Panc1 (cell line): ENCODE results near the gene APOF.

Experiments
- CTCF ChIP-seq: fragments of 450-650 bp; IDR thresholded peaks from 2 replicates; pipeline ENCODE4 v1.5.1; 2017; ENCODE audit warnings: mild to moderate bottlenecking
- POLR2AphosphoS5 ChIP-seq: IDR thresholded peaks from 2 replicates; pipeline ENCODE4 v1.6.1; 2012; ENCODE audit warnings: mild to moderate bottlenecking, low read depth, low read length, moderate library complexity
- SIN3A ChIP-seq: IDR thresholded peaks from 2 replicates; pipeline ENCODE4 v1.6.1; 2012; ENCODE audit warnings: low read depth, mild to moderate bottlenecking, low read length, moderate library complexity, borderline replicate concordance; ENCODE audit not compliant: insufficient read depth

- no peak for TF ChIP-seq CTCF
- TF ChIP-seq POLR2AphosphoS5 = no peak
- TF ChIP-seq SIN3A = no peak
These were observed 28.2 kb downstream of the APOF start for GRCh38 chr12:56334490-56334793.
